Fibroblast of the conjunctiva (primary cell): ENCODE data around the gene BRSK2.

Experiments
- DNase-seq: peaks from one replicate; pipeline ENCODE4 v3.0.0-alpha.2; 2010; ENCODE audit warnings: low read depth

The BRSK2 gene

DNA sequence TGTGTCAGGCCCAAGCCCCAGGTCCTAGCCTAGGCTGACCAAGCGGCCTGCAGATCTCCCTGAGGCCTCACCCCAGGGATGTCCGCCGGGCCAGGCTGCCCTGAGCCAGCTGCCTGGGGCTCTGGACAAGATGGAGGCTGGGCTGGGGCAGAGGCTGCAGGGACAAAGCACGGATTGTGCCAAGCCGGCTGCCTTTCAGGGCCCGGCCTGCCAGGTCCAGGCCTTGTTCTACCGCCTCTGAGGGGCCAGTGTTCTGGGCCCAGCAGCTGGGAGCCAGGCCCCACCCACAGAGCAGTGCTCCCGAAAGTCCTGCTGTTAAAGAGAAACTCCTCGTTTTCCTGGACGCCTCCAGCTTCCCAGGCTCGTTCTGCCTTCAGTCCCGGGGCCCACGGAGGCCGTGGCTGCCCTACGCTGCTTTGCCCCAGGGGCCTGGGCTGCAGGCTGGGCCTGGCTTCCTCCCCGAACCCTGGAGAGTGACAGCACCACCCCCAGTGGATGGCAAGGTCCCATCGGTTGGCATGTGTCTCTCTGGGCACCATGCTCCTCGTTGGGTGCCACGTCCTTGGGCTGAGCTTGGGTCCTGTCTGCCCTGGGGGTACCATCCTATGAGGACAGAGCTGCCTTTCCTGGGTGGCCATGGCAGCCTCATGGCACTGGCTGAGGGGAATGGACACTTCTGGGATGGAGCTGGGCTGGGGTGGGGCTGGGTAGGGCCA is 7.6 kb downstream of the BRSK2 start:
- no peak for DNase-seq

DNA sequence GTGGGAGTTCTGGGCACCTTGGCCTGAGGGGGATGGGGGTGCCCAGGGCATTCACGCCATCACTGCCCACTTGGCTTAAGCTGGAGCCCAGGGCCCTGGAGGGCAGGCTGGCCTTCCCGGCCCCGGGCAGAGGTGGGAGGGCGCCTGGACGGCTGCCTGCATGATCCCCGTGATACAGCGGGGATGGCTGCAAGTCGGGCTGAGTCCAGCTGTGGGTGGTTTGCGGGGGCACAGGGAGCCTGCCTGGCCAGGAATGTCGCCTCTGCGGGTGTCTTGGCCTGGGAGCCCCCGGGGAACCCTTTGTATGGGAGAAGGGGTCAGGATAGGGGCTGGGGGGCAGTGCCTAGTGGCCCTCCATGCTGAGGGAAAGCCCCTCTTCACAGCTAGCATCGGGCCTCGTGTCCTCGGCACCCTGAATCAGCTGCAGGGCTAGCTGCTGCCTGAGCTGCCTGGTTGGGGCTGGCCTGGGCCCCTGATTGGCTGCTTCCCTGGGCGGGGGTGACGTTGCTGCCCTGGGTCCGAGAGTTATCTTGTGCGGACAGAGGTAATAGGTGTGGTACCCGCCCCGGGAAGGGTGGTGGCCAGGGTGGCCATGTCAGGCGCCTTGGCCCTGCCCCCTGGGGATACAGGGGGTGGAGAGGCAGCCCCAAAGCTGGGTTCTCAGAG is 8.3 kb downstream of the BRSK2 start:
- no peak for DNase-seq

DNA sequence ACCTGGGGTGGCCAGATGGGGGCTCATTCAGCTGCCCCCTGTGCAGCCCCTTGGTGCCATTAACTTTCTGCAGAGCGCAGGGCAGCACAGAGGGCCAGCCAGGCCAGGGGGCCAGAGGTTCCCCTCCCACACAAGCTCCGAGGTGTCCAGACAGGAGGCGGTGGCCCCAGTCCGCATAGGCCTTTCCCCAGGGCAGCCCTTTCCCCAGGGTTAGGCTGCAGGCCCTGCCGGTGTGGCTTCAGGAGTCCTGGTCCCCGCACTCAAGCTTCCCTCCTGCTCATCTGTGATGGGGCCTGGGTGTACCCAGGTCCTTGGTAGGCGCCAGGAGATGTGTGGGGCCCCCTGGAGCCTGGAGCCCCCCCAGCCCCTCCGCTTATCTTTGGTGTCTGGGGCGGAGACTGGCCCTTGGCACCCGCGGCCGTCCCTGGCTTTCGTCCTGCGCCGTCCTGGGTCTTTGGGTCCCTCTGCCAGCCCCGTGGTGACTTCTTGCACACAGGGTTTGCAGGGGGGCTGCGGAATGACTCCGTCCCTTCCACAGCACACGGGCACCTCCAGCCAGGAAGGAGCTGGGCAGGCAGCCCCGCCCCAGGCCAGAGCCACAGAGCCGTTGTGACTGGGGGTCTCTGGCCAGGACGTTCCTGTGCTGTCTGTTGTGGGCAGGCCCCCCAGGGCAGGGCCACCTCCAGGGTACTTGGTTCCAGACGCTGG is 8.9 kb downstream of the BRSK2 start:
- no peak for DNase-seq

DNA sequence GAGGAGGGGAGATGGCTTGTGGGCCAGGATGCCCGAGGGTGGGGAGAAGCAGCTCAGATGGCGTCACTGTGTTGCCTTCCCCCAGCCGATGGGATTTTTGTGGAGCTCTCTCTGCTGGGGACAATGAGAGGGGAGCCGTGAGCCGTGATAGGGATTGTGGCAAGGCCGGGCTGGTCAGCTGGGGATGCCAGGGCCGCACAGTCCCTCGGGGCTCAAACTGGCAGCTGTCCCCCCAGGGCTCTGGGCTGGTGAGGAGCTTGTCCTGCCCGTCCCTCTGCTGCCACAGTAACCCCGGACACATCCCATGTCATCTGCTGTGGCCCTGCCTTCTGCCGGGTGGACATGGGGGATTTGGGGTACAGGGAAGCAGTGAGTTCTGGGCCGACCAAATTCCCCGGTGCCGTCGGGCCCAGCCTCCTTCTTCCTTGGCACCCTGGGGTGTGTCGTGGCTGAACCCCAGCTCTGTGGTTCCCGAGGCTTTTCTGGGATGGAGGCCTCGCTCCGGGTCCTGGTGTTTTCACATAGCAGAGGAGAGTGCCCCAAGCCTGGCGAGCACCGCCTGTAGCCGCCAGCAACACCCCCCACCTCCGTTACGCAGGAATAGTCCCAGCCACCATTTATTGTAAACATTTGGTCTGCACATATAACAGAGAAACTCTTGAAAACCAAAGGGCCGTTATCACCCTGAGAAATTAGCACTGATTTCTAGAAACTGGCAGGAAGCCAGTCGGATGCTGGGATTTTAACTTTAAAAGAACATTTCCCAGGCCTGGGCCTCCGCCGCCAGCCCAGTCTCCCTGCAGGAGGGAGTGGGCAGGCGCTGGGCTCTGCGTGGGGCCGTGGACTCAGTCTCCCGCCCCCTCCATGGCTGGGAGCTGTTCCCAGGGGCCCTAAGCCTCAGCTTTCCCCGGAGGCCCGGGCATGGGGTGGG is 9.9 kb downstream of the BRSK2 start:
- no peak for DNase-seq

DNA sequence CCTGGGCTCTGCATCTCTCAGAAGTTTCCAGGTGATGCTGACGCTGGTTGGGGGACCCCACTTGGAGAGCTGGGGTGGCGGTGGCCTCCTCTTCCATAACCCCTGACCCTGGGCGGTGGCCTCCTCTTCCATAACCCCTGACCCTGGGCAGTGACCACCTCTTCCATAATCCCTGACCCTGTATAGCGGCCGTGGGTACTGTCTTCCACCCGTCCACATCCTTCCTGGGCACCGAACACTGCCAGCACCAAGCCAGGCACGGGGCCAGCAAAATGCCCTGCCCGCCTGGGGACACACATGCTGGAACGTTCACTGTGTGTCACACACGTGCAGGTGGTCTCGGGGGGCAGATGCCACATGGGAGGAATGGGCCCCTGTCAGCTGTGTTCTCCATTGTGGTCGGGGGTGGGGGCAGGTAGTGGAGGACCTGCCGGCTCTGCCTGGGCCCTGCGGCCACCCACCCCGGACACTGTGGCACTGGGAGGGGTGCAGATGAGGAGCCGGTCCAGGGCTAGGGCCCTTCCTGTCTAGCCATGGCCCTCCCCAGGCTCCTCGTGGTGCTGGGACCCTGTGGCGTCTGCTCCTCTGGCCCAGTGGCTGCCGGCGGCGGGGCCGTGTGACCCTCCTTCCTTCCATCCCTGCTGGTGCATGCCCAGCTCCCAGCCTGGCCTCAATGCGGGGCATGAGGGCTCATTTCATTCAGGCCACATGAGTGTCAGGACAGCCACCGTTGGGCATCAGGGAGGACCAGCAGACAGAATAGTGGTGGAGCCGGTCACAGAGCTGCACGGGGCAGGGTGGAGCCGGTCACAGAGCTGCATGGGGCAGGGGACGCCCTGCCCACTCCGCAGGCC is 10.8 kb downstream of the BRSK2 start:
- no peak for DNase-seq

DNA sequence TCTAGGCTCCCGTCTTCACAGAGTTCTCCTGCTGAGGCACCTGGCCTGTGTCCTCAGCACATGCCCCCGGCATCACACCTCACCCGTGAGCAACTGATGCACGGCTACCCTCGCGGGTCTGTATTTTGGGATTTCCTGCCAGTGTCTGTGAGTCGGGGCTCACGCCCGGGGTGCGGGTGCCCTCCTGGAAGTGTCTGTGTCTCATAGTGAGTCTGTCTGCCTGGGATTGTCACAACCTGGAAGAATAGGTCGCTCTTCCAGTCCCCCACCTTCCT is 11.4 kb downstream of the BRSK2 start:
- DNase-seq: no peak

DNA sequence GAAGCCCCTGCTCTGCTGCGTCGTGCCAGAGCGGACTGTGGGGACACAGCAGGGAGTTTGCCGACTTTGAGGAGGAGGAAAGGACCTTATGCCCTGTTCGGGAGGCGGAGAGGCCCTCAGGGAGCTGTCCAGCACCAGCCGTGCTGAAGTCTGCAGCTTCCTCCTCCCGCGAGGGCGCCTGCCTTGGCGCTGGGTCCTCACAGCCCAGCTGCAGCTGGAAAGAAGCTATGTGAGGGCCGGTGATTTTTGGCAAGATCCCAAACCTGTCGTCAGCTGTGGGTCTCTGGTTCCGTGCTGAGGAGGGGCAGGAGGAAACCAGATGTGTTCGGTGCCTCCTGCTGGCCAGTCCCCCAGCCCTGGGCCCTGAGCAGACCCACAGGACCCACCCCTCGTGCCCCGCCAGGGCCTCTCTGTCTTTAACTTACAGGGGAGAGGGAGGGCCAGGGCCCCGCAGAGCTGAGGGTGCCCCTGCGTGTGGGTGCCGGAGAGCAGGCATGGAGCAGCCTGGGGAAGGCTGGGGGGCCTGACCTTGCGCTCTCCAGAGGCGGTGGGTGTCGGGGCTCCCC is 12.0 kb downstream of the BRSK2 start:
- DNase-seq: peak; percentile 12

DNA sequence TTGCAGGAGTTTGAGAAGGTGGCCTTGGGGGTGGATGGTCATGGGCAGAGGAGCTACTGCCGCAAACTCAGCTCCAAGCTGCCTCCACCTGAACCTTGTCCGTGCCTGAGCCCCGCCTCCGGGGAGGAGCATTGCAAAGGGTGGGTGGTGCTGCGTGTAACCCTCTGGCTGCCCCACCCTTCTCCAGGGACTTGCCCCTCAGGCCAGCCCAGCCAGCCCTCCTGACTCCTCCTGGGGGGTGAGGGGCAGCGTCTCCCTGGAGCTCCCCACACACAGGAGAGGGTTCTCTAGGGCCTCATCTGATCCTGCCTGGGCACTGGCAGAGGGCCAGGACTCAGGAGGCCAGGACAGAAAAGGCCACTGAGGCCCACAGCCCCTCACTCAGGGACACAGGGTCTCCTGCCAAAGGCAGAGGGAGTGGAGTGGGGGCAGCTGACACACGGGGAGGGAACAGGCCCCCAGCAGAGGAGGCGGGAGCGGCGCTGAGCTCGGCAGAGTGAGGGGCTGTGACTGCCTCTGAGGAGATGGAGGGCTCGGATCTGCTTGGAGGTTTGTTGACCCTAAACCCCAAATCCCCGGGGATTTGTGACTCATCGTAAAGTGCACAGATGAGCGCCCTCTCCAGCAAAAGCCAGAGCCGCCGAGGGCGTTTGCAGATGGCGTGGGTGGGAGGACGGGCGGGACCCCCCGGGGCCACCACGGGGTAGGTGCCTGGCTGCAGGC is 12.8 kb downstream of the BRSK2 start:
- DNase-seq: no peak

DNA sequence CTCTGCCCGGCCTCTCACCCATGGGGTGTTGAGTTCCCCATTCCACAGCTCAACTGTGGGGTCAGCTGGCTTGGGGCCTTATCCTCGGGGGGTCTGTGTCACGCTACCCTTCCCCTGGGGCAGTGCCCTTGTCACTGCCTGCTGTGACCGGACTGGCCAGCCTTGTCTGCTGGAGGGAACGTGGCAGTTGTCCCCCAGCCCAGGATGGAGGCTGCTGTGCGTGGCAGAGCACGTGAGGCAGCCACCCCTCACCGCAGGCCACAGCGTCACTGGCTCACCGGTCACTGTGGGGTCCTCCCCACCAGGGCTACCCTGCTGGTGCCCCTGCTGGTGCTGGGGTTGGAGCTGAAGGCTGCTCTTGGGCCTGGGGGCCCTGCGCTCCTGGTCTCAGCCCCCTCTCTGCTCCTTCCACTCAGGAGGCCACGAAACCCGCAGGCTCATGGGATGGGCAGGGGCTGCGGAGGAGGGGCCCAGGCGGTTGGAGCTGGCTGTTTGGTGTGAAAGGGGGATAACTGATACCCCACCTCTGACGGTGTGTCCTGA is 13.4 kb downstream of the BRSK2 start:
- DNase-seq: no peak

DNA sequence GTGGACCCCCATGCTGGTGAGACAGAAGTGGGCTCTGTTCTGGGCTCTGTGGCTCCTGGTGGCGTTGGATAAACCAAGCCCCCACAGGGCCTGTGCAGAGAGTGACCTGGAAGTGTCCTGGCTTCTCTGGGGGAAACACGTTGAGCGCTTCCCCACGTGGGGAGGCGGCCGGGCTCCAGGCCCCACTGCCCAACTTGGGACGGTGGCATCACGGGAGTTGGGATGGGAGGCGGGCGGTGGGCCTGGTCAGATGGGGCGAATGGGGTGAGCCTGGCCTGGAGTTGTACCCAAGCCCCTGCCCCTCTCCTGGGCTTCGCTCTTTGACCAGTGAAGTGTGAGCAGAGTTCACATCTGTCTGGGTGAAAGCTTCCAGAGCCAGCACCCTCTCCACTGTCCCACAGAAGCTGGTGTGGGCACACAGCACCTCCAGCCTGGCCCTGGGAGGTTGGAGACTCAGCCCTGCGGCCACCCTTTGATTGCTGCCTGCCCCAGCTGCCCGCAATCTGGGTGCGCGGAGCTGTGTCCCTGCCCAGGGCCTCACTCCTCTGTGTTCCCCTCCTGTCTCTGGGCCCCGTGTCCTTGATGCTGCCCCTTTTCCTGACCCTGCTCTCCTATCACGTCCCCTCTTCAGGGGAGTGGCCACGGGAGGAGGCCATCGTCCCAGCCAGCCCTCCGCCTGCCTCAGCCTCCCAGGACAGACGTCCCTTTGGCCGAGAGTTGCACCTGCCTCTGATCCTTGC is 14.2 kb downstream of the BRSK2 start:
- no peak for DNase-seq

DNA sequence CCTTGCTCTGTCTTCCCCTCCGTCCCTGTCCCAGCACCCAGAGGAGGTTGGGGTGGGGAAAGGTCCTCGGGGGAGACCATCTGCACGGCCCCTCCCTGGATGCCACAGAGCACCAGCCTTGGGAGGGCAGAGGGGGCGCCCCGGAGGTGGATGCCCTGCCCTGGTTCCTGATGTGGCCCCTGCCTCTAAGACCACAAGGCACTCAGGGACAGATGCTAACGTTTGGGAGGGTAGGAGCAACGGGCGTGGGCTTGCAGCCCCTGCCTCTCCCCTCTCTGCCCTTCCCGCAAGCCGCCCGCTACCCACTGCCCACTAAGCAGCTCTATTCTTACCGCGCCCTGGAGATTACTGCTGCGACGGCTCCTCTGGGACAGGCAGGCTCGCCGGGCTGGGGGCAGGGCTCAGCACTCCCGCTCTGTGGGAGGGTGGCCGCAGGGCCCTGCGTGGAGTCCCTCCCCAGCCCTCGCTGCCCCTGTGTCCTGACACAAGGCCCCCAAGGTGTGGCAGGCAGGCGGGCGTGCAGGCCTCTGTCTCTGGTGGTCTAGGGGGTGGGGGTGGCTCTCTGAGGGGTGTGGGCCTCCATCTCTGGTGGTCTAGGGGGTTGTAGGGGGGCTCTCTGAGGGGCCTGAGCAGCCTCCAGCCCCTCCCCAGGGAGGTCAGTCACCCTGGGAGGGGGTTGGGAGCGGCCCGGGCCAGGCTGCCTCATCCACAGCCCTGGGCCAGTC is 14.9 kb downstream of the BRSK2 start:
- no peak for DNase-seq

DNA sequence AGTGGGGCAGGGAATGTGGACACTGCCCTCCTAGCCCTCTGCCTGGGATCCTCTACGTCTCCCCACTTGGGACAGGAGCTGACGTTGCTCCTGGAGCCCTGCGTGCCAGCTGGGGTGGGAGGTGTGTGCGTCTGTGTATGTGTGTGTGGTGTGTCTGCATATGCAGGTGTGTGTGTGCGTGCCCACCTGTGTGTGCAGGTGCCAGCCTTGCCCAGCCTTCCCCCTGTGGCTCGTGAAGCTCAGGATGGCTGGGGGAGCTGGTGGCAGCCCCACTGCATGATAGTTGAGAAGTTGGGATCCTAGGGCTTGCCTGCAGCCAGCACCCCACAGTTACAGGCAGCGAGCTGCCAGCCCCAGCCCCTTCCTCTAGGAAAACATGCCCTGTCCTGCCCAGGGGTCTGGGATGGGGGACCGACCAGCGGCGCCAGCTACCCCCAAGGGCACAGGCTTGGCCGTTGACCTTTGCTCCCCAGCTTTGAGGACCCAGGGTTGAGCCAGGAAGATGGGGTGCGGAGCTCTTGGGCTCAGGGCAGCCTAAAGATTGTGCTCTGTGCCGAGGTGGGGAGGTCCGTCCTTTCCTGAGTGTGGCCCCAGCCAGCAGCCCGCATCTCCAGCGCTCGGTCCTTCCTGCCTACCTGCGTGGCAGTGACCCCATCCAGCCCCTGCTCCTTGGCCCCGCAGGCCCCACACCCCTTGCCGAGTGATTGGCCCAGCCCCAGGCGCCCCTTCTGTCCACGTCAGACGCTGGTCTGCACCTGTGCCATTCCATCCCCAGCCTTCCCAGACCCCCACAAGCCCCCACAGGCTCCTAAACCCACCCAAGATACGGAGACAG is 15.7 kb downstream of the BRSK2 start:
- DNase-seq: no peak

DNA sequence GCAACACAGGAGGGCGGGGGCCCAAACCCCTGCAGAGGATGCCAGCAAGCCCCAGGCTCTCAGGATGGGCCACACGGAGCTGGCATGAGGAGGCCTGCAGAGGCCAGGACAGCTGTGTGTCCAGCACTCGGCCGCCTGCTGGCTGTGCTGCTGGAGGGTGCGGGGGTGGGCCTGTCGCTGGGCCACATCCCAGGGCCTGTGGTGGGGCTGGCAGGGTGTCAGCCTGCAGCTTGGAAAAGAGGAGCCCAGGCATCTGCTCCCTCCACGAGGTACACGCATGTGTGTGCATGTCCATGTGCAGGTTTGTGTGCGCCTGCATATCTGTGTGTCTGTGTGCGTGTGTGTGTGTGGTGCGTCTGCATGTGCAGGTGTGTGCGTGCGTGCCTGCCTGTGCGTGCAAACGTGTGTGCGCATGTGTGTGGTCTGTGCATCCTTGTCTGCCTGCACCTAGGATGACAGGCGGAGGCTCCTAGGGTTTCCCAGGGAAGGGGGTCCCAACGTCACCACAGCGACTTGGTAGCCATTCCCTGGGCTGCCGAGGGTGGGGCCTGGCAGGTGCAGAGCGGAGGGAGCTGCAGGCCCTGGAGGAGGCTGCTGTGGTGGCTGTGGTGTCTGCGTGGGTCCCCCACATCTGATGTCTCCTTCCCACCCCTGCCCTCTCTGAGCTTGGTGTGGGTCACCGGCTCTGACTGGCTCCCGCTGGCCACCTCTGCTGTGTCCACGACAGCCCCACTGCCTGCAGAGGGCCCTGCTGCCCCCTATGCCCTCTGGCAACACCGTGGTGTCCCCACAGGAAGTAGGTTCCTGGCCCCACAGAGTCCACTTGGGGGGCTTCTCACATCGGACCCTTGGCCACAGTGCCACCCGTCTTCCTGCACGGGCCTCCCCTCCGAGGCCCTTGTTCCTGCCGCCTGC is 17.1 kb downstream of the BRSK2 start:
- no peak for DNase-seq

DNA sequence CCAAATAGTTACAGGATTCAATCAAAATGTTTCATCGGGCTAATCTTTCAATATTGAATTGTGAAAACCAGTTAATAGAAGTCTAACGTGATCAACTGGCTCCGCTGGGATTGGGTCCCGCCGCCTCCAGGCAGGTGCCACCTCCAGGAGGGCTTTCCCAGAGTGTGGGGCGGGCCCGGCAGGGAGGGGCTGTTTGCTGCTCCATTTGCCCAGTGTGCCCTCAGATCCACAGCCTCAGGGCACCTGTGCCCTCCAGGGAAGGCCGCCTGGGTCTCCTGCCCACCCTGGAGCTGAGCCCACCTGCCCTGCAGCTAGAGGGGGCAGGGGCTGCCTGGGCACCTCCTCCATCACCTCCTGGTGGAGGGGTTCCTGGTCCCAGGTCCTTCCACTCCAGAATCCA is 17.9 kb downstream of the BRSK2 start:
- DNase-seq: no peak

DNA sequence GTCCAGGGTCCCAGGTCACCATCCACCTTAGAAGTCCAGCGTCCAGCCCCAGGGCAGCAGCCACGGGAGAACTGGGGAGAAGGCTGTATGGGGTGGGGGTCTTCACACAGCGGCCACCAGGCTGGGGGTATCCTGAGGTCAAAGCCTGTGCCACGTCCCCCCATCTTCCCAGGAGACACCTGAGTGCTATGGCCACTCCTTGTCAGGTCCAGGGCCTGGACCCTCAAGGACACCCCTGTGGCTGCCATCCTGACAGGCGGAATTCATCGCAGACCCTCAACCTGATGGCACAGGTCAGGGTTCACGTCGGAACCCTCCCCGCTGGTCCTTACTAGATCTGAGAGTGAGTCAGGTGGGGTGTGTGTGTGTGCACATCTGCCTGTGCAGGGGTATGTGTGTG is 18.6 kb downstream of the BRSK2 start:
- DNase-seq: no peak

DNA sequence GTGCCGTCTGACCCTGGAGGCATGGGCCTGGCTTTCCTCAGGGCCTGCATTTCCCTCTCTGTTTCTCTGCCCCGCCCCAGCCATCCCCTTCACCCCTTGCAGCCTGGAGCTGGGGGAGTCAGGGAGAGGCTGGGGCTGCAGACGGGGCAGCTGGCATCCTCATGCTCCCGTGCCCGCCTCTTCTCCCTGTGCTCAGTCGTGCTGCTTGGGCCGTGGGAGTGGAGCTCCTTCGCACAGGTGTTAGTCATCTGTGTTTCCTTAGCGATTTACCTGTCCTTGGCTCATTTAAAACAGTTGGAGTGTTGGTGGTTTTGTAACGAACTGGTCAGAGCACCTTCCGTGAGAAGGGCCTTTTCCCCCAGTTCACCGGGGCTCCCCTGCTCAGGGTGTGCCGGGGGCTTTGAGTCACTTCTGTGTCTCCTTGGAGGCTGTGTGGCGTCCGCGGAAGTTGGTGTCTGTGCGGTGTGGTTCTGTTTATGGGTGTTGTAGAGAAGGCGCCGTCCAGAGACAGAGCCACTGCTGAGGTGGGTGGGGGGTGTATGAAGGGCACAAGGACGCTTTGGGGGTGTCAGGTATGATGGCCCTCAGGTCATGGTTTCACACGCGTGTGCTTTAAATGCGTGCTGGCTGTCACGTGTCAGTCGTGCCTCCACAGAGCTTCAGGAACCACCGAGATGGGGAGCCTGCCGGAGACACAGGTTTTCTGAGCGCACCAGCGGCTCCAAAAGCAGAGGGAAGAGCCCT is 19.5 kb downstream of the BRSK2 start:
- no peak for DNase-seq
